ENCODE results near the gene SHISAL1.

DNA sequence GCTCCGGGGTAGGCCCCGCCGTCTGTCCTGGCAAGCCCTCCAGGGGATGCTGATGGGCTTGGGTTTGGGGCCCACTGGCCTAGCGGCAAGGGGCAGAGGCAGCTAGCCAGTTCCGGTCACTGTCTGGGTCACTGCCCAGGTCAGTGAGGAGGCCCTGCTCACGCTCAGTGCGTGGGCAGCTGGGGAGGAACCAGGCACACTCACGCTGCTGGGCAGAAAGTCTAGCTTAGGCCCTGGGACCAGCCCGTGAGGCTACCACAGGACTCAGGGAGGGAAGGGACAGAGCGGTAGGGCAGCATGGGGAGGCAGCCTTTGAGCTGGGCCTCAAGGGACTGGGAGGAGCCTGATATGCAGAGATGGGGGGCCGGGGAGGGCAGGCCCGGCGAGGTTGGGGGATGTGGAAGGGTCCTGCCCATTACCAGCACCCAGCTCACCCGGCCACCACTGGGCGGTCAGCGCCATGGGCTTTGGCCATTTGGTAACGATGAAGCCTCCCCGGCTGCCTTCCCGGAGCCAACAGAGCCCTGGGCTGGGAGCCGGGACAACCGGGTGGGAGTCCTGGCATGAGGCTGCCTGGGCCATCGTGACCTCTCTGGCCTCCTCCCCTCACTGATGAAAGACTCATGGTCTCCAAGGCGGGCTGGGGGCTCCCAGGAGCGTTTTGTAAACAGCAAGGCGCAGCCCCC lies 14.2 kb downstream of the SHISAL1 start:
- TF ChIP-seq, protein P1, sequence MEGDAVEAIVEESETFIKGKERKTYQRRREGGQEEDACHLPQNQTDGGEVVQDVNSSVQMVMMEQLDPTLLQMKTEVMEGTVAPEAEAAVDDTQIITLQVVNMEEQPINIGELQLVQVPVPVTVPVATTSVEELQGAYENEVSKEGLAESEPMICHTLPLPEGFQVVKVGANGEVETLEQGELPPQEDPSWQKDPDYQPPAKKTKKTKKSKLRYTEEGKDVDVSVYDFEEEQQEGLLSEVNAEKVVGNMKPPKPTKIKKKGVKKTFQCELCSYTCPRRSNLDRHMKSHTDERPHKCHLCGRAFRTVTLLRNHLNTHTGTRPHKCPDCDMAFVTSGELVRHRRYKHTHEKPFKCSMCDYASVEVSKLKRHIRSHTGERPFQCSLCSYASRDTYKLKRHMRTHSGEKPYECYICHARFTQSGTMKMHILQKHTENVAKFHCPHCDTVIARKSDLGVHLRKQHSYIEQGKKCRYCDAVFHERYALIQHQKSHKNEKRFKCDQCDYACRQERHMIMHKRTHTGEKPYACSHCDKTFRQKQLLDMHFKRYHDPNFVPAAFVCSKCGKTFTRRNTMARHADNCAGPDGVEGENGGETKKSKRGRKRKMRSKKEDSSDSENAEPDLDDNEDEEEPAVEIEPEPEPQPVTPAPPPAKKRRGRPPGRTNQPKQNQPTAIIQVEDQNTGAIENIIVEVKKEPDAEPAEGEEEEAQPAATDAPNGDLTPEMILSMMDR (IDR thresholded peaks at IDR 0.05) = no peak
- no peak for TF ChIP-seq ZFX (IDR thresholded peaks at IDR 0.05; ENCODE audit: borderline replicate concordance)

Measured in 22Rv1 (cell line).